ENCODE measurements around the gene TRAPPC12.
"Not testable (repeated sequence)": the region's sequence is repeated elsewhere in the genome, so short reads cannot be mapped to it uniquely, and the experiment has no call there.

TRAPPC12 gene

DNA sequence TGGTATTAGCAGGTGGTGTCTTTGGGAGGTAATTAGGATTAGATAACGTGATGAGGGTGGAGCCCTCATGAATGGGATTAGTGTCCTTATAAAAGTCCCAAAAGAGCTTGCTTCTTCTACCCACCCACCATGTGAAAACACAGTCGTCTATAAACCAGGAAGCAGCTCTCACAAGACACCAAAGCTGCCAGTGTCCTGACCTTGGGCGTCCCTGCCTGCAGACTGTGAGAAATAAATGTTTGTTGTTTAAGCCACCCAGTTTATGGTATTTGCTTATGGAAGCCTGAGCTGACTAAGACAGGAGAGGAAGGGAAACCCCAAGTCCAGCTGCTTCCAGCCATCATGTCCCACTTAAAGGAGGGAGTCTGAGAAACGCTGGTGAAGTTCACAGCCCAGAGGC, 126.3 kb downstream of the TRAPPC12 start:
- no peak for DNase-seq (ENCODE audit: low read depth in 2 of 2)

DNA sequence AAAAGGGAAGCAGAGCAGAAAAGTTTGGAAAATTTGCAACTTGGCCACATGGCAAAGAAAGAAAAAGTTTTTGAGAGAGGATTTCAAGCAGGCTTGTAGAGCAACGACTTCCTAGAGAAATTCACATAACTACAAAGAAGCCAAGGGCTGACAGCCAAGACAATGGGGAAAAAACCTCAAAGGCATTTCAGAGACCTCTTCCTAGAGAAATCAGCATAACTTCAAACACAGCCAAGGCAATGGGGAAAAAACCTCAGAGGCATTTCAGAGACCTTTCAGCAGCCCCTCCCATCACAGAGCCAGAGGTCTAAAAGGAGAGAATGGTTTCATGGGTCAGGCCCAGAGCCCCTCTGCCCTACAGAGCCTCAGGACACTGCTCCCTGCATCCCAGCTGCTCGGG, 132.6 kb downstream of the TRAPPC12 start:
- DNase-seq (ENCODE audit: low read depth in 2 of 2): no peak

DNA sequence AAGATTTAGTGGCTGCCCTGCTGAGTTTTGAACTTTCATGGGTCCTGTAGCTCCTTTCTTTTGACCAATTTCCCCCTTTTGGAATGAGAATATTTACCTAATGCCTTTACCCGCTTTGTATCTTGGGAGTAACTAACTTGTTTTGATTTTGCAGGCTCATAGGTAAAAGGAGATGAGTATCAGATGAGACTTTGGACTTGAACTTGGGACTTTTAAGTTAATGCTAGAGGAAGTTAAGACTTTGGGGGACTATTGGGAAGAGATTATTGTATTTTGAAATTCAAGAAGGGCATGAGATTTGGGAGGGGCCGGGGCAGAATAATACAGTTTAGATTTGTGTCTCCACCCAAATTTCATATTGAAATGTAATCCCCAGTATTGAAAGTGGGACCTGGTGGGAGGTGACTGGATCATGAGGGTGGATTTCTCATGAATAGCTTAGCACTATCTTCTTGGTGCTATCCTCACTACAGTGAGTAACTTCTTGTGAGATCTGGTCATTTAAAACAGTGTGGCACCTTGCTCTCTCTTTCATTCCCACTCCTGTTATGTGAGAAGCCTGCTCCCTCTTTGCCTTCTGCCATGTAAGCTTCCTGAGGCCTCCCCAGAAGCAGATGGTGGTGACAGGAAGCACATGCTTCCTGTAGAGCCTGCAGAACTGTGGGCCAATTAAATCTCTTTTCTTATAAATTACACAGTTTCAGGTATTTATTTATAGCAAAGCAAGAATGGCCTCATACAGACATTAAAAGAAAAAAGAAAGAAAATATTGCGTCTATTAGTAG, 133.7 kb downstream of the TRAPPC12 start:
- DNase-seq (ENCODE audit: low read depth in 2 of 2): no peak

DNA sequence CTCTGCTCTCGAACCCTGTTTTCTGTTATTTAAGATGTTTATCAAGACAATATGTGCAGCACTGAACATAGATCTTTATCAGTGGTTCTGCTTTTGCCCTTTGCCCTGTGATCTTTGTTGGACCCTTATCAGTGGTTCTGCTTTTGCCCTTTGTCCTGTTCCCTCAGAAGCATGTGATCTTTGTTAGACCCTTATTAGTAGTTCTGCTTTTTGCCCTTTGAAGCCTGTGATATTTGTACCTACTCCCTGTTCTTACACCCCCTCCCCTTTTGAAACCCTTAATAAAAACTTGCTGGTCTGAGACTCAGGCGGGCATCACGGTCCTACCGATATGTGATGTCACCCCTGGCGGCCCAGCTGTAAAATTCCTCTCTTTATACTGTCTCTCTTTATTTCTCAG, 135.9 kb downstream of the TRAPPC12 start:
- not testable (repeated sequence) for DNase-seq (ENCODE audit: low read depth in 2 of 2)

DNA sequence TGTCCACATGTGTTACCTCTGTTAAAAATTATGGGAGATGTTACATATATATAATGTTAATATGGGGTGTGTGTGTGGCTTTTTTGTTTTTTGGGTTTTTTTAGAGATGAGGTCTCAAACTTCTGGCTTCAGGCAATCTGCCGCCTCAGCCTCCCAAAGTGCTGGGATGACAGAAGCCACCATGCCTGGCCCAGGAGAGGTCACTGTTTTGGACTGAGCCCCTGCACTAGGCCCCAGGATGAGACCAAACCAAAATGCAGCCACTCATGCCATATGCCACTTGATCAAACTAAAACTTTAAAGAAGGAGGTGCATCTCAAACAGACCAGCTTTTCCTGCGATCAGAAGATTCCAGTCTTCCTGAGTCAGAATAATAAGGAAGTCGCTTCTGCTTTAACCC, 137.3 kb downstream of the TRAPPC12 start:
- DNase-seq (ENCODE audit: low read depth in 2 of 2): no peak

DNA sequence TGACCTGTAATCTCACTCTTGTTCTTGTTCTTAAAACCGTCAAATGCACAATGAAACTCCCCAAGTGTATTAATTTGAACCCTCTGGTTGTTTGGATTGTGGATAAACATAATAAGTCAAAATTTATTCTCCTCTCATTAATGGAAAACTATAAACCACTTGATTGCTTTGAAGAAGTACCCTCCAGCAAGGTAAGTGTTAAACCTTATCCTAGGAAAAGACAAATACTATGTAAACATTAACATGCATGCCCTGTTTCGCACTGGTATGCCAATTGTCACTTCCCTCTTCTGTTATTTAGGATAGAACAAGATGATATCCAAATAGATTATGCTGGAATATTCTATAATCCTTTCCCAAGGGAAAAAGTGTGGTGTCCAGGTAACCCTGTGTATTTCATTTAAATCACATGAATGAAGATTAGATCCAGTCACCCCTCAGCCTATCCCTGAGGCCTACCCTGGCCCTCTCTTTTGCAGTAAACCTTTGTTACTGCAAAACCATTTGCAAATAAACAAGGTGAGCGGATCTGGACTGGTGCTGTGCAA, 138.5 kb downstream of the TRAPPC12 start:
- no peak for DNase-seq (ENCODE audit: low read depth in 2 of 2)

DNA sequence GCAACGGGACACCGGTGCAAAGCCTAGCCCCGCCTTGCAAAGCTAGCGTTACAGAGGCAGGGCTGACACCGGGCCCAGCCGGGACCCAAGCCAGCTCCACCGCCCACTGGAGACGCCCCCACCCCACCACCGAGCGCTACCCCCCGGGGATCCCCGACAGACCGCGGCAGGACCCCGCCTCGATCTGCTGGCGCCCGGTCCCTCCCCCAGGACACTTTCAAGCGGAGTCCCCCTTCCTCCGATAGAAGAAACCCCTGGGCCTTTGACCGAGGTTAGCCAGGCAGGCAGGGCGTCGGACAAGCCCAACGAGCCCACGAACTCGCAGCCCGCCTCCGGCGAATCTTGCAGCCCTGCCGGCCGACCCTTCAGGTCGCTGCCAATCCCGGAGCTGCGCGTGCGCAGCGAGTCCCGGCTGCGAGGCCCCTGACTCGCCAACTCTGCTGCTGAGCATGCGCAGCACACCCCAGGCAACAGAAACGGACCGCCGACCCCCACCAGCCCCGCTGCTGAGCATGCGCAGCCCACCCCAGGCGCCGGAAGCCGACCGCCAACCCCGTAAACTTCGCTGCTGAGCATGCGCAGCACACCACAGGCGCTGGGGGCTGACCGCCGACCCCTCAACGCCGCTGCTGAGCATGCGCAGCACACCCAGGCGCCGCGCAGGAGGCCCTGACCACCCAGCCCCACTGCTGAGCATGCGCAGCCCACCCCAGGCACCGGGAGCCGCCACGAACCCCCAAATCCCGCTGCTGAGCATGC, 139.2 kb downstream of the TRAPPC12 start:
- peak; percentile 96 for DNase-seq (ENCODE audit: low read depth in 2 of 2)

DNA sequence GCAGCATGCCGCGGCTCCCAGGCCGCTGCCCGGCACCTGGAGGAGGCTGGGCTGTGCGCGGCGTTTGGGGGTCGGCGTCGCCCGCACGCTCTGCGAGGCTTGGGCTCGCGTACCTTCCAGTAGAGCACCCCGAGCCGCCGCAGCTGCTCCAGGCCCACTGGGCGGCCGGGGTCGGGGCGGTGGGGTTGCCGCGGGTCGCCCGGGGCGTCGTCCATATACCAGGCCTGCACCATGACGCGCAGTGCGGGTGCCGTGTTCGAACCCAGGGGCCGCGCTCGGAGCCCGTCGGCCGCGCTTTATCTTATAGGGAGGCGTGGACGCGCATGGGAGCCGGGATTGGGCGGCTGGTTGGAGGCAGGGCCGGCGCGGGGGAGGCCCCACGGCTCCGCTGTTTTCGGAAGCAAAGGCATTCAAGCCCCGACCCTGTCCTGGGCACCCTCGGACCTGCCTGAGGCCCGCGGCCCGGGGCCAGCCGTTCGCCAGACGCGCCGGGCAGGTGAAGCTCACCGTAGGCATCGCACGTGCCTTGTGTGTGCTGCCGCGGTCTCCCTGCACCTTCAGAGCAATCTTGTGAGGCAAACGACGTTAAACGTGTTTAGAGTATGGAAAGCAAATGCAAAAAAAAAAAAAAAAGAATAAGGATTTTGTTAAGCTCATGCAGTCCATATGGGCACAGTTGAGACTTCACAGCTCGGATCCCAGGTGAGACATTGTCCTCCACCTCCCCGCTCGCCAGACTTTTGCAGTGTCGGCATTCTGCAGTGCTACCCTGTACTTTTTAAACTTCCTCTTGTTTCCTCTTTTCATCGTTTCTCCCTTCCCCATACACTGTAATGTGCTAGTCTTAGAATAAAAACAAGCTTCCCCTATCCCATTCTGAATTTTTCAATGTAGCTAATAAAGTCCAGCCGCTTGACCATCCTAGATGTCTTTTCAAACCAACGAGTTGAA, 140.0 kb downstream of the TRAPPC12 start, which contains the start of gene ADI1:
TSS of gene ADI1 (minus strand) at position 277 of the 951 bp plus-strand sequence. CDS start at position 233, 44 bp downstream.
- DNase-seq (ENCODE audit: low read depth in 2 of 2): peak; percentile 65 to 70

DNA sequence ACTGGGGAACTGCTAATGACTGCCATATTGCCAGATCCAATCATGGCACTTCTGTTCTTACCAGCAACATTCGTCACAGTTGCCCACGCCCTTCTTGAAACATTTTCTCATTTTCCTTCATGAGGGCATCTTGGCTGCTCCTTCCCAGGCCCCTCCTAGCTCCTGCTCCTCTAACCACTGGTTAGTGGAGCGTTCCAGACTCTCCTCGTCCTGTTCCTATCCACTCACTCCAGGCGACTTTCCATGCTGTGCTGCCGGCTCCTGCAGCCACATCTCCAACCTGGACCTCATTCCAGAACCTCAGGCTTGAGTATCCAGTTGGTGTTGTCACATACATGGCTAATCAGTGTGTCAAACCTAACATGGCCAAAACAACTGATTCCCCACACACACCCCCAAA, 141.1 kb downstream of the TRAPPC12 start:
- DNase-seq (ENCODE audit: low read depth in 2 of 2): no peak

DNA sequence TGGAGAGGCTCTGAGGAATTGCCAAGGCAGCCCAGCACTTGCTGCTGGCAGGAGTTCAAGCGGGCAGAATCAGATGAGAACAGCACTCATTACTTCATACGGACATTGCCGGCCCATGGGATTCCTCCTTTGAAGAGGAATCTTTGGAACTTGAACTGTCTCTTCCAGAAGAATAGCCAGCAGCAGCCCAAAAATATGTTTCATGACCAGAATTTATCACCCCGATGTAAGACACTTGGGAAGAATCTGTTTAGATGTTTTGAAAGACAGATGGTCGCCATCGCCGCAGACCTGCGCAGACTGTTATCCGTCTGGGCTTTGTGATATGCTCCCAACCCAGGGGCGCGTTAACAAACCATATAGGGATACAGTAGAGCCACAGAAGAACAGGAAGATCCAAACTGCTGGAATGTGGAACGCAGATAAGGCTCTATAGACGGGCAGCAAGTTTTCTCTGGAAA, 143.5 kb downstream of the TRAPPC12 start:
- no peak for DNase-seq (ENCODE audit: low read depth in 2 of 2)

DNA sequence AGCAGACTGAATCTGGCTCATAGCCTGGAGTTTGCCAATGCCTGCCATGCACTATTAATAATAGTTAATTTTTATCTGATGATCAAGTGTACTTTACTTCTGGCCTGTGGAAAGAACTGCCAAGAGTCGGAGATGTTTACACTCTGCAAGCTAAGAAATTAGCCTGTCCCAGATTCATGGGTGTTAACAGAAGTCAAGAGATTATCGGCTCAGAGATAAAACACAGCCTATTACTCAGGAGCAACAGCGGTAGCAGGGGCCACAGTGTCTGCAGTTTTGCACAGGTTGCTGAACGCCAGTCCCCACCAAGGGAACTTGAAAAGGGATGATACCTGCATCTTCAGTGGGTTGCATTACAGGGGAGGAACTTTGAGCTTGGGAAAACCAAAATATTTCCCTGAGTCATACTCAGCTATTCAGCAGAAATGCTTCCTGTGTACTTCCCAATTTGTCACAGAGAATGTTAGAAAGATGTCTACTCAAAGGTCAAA, 144.1 kb downstream of the TRAPPC12 start:
- DNase-seq (ENCODE audit: low read depth in 2 of 2): no peak

DNA sequence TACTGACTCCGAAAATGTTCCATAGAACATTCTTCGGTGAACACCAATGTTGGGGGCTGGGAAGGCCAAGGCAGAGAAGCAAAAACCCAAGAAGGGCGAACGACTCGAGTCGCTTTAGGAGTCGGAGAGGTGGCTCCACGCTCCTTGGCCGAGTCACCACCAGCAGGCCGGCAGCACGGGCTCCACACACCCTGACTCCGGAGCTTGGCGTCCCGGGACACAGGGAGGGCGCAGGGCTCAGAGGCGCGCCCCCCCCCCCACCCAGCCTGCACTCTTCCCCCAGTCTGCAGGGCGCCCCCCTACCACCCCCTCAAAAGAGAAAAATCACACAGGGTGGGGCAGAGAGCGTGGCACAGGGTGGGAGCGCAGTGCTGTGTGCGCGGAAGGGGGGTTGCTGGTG, 147.4 kb downstream of the TRAPPC12 start:
- no peak for DNase-seq (ENCODE audit: low read depth in 2 of 2)

DNA sequence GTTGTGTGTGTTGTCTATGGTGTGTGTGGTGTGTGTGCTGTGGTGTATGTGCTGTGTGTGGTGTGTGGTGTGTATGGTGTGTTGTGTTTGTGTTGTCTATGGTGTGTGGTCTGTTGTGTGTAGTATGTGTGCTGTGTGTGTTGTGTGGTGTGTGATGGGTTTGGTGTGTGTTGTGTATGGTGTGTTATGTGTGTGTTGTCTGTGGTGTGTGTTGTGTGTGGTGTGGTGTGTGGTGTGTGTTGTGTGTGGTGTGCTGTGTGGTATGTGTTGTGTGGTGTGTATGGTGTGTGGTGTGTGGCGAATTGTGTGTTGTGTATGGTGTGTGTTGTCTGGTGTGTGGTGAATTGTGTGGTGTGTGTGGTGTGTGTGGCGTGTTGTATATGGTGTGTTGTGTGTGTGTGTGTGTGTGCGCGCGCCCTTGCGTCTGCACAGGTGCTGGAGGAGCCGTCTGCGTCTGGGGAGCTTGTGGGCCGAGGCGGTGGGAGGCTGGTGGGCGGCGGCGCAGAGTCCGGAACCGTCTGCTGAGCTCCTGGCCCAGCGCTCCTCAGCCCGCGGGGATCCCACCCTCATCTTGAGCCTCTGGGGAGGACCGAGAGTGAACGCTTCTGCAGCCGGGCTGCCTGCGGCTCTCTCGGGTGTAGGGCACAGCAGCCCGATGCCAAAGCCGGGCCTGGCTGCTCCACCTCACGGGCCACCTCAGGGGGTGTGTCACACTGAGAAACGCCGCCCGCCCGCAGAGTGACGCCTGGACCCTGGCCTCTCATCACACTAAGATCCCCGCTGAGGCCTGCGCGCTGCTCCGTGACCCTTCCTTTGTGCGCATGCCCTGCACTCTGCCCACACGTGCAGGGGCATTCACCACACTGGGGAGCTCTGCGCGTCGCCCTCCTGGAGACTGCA, 148.6 kb downstream of the TRAPPC12 start:
- DNase-seq (ENCODE audit: low read depth in 2 of 2): no peak
